HG03097 (cell line): Measurements from ENCODE around the gene CEP57L1.
A peak's percentile ranks its signal among the peaks of the same experiment; 100 is the strongest.

ENCODE experiments used
- ATAC-seq: cut with Tn5 transposase; IDR thresholded peaks from one replicate; pipeline ENCODE4 v1.9.1; 2021; ENCODE audit not compliant: unreplicated experiment, low FRiP score

CEP57L1 gene

DNA sequence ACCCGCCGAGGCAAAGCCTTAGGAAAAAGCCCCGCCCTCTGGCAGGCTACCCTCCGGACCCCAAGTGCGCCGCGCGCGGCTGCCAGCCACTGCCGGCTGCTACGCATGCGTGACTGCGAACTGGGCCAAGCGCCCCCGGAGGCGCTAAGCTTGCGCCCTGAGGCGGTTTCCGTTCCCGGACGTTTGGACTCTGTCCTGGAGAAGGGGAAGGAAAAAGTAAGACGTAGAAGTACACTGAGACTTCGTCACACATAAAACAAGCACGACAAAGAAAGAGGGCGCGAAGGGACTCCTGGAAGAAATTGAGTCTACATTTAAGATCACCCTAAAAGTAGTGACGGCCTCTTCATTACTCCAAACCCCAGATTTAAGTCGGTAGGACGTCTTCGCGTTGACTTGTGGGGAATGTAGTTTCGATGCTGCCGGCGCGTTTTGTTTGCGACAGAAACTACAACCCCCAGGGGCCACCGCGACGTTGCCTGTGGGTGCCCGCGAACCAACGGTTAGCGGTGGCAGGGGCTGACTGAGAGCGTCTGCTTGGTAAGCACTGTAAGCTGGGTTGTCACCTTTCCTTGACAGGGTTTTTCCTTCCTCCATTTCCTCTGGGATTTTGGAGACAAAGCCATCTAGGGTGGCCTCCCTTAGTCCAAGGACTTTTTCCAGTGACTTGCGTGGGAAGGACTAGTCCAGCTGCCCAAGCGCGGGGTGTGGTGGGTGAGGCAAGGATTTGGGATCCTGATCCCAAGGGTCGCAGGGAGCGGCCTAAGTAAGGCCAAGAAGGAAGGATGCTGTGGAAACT, at the start of gene CEP57L1:
CEP57L1 (plus strand) TSS at position 472 of the 799 bp plus-strand sequence. CDS start 49,715 bp downstream, outside the sequence.
- peak; percentile 71 for ATAC-seq

DNA sequence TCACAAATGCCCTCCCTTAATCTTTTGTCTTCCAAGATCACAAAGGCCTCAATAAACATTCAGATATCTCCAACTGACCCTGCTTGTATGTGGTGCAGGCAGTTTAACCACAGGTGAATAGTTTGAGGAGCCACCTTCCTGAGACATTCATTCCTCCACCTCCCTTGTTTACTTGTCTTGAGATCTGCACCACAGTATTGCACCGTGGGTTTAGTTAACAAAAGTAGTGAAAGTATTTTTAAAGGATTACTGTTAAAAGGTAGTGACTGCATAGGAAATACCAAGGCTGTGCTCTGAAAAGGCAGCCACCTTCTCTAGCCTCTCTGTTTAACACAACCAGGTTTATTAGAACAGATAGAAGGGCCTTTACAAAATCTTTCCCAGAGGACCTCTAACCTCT, 47.1 kb upstream of the CEP57L1 start:
- no peak for ATAC-seq

DNA sequence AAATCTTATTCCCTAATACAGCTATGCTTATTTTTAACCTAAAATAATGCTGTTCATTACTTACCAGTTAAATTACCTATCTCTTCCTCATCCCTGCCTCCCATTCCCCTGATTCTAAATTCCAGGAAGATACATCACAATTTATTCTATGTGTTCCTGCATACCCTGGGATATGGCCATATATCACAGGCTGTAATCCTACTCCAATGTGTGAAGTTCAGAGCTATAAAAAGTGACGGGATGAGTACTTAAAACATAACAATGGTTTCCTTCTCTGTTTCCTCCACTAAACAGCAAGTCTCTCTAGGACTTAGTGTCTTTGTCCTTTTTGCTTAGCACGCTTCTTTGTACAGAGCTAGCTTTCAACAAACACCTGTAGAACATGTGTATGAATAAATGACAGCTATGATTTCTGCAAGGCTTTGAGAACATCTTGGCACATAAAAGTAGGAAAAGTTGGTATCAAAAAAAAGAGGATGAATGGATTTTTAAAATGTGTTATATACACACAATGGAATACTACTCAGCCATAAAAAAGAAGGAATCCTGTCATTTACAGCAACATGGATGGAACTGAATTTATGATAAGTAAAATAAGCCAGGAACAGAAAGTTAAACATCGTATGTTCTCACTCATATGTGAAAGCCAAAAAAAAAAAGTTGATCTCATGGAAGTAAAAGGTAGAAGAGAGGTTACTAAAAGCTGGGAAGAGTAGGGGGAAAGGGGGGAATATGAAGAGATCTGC, 46.5 kb upstream of the CEP57L1 start:
- ATAC-seq: no peak

DNA sequence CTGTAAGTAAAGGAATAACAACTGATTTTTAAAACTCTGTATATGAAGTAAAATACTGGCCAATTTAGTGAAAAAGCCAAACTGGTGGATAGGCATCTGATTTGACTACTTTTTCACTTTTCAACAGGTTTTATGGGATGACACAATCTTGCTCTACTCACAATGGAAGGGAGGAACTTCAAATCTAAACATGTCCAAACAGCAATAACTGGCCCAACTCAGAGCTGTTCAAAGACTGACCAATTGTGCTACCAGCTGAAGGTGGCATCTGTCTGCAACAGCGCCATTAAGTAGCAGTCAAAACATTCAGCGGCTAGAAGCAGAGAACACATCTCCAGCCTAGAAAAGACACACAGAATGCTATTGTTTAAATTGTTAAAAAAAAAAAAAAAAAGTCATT, 45.3 kb upstream of the CEP57L1 start:
- ATAC-seq: no peak

DNA sequence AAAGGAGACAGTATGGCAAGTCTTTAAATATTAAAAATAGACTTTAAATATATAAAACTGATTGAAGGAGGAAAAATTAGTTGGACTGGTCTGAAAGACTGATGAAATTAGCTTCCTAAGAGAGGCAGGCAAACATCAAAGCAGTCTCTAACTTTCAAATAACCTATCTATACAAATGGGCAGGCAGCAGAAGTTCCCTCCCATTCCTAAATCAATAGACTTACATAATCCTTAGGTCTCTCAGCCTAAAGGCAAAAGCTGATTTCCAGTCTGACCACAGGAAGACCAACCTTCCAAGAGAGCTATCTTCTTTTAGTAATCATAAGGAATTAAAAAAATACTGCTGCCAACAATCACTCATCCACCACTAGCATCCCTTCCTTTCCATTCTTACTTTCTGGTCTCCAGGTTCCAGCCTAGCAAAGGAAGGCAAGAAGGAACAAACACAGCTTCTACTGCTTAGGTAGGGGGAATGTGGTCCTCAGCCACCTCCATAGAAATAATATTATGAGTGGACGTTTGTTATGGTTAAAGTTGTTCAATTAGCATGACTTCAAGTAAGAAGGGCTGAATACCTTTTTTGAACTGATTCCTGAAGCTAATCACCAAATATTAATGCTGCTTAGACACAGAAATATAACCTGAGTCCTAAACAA, 44.7 kb upstream of the CEP57L1 start:
- ATAC-seq: no peak

DNA sequence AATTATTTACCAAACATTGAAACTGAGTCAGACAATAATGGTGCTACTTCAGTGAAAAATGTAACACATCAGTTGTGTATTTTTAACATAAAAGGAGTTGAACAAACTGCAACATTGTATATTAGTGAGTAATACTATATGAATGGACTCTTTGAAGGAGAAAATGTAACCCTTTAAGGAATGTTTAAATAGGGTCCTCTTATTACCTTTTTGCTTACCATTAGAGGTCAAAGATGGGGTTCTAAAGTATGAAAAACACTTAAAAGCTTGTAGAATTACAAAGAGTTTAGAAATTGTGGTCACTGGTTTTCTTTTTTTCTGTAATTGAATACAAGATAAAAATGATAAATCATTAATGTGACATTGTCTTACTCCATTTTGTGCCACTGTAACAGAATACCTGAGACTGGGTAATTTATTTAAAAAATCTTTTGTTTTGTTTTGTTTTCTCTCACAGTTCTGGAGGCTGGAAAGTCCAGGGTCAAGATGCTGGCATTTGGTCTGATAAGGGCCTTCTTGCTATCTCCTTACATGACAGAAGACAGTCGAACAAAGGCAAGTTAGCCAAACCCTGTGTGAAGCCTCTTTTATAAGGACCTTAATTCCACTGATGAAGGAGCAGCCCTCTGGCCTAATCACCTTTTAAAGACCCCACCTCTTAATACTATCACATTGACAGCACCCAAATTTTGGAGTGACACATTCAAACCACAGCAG, 43.8 kb upstream of the CEP57L1 start:
- no peak for ATAC-seq

DNA sequence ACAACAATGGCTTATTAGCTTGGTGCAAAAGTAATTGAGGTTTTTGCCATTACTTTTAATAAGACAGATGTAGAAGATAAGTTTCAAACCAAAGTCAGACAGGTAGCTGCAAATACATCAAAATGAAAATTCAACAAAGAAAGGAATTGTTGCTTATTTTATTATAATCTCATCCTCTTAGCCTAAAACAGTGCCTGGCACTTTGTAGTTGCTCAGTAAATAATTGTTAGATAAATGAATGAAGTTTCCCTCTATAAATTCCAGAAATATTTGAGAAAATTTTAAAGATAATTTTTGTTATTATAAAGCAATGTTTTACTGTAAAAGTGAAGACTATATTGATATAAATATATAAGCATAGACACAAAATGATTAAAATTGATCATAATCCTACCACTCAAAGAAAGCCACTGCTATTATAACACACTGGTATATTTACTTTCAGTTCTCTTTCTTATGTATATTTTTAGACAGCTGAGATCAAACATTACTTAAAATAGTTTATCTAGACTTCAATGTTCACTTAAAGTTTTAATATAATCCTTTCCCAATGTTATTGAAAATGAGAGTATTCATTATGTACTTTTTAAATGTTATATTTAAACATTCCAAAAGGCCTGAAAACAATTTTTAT, 43.2 kb upstream of the CEP57L1 start:
- ATAC-seq: no peak

DNA sequence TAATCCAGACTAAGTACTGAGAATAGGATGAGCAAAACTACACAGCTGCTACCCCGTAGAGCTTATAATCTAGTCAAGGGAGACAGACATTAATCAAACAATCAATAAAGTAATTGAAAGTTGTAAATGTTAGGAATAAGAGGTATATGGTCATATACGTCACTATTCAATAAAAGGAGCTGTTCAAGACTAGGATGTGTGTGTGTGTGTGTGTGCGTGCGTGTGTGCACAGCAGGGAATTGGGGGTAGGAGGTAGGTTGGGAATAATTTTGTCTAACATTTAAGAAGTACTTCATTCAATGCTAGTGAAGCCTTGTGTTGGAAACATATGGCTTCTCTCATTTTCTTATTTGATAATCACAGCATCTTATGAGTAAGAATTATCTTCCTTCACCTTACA, 42.5 kb upstream of the CEP57L1 start:
- ATAC-seq: no peak

DNA sequence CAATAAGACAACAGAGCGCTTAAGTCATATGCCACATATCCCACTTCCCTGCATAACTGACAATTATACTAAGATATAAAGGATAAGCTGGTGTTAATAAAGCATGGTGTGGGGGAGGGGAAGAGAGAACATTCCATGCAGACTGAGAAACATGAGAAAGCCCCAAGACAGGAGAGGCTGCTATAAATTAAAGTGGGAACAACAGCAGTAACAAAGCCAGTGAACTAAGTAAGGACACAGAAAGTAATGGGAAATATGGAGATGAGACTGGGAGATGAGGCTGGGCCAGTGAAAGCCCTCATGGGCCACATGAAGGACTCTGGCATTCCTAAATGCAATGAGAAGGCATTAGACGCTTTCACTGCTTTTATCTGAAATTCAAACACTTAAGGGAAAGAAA, 42.0 kb upstream of the CEP57L1 start:
- ATAC-seq: no peak

DNA sequence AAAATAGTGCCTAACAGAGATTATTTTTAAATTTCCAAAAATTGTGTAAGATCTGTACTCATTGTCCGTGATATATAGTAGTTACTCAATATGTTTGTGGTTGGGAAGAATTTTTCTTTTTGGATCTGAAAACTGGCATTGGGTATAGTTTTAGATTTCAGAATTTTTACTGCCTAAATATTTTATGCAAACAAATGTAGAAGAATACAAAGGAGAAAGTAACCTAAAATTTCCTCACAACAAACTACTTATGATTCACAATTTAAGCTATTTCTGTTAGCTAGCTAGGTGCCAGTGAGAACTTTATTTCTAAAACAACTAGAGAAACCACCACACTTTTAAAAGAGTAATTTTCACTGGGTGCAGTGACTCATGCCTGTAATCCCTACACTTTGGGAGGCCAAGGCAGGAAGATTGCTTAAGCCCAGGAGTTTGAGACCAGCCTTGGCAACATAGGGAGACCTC, 39.5 kb upstream of the CEP57L1 start:
- ATAC-seq: no peak

DNA sequence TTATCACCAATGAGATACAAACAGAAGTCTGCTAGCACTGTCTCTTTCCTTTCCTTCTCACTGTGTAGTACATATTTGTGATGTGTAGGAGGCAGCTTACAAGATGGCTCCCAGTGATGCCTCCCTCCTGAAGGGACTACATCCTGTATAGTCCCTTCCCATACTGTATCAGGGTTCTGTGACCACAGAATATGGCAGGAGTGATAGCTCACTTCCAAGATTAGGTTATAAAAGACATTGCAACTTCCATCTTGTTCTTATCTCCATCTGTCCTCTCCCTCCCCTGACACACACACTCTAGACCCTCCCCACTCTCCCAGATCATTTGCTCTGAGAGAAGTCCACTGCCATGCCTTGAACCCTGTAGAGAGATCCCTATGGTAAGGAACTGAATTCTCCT, 38.6 kb upstream of the CEP57L1 start:
- ATAC-seq: no peak

DNA sequence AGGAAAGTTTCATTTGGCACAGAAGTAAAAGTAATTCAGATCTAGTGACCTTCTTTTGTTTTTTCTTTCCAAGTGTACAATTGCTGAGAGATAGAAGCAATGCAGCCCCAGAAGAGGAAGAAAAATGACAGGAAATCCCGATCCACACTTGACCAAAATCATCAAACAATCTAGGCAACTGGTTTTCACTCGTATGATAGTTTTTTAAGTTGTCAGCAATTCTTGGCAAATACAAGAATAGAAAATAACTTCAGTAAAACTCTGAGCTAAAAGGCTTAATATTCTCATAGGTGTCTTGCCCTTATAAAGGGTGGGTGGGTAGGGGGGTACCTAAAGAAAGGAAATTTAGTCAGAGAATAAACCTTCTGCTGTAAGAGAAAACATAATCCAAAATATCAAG, 36.7 kb upstream of the CEP57L1 start:
- no peak for ATAC-seq

DNA sequence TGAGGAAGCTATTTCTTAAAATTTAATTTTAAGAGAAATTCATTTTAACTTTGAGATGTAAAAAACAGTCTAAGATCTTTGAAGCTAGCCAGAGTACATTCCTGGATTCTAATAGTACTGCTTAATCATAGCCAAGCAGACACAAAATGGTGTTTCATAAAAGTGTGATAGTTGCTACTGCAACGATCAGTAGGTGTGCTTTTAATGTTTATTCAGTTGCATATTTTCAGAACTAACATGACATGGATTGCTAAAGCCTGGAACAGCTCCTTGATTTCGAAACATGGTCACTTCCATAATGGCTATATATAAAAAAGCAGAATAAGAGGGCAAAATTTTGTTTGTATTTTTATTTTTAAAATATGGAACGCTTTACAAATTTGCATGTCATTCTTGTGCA, 36.2 kb upstream of the CEP57L1 start:
- no peak for ATAC-seq

DNA sequence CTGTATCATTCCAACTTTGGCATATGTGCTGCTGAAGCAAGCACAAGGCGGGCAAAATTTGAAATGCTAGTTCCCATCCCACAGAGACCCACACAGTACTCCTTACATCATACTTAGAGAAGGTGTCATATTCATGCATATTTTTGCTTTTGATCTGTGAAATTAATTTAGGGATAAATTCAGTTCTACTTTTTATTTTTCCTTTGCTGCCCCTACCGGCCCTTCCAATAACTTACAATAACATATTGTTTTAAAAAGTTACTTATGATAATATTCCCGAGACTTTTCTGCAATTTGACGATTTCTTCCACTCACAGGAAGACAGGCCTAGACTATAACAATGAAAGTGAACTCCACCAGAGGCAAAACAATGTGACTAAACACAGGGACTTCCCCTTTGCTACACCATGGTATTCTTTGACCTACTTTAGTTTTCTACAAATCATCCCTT, 35.7 kb upstream of the CEP57L1 start:
- no peak for ATAC-seq

DNA sequence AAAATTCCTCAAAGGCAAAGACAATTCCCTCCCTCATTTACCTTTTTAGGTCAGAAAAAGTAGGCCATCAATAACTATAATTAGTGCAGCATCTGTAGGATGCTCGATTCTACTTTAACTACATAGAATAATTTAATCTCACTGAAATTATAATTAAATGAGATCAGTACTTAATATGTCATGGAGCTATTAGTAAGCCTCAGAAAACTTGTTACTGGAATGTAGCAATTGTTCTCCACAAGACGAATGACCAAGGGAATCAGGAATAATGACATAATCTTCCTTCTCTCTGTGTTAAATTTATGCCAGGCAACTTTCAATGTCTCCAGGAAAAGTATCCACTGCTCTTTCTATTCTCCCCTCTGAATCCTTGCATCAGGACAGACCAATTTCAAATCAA, 34.7 kb upstream of the CEP57L1 start:
- ATAC-seq: no peak

DNA sequence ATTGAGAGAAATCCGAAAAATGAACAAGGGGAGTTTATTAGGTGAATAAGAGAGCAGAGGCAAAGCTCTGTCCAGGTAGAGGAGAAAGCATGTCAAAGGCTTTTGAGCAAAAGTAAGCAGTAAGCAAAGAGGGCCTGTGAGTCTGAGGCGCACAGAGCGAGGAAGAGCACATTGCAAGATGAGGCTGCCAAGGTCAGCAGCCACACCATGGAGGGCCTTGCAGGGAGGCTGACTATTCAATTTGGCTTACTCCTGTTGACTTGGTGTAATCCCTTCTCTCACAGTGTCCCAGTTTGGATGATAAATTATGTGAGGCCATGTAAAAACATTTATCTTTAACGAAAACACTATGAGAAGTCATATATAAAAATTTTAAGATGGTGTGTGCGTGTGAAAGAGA, 33.1 kb upstream of the CEP57L1 start:
- no peak for ATAC-seq

DNA sequence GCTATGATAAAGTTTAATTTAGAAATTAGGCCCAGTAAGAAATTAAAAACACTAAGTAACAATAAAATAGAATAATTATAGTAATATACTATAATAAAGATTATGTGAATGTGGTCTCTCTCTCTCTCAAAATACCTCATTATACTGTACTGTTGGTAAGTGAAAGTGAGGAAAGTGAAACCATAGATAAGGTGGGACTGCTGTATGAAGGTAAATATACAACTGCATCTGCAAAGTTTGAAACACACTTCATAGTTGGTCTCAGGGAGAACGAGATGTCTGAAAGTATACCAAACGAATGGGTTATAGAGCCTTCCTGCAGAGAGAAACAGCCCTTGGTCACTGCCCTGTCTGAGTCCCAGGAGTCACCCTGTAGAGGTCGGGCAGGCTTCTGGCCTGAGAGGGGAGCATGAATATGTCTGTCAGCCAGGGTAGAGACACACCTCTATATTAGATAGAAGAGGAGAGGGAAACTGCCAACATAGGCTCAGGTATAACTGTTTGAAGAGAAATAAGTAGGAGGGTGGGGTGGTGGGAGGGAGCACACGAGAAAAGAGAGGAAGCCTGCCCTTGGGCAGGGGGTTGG, 32.4 kb upstream of the CEP57L1 start:
- ATAC-seq: no peak

DNA sequence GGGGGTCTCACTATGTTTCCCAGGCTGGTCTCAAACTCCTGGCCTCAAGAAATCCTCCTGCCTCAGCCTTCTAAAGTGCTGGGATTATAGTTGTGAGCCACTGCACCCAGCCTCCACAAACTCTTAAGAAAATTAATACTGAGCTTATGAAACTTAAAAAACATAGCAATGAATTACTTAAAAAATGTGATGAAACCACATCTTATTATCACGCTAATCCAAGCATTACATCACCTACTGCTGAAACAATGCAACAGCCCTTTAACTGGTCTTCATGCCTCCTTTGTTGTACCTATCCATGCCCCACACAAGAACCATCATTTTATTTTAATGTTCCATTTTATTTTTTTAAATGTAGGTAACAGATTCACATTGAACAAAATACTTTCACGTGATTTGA, 25.6 kb upstream of the CEP57L1 start:
- no peak for ATAC-seq

DNA sequence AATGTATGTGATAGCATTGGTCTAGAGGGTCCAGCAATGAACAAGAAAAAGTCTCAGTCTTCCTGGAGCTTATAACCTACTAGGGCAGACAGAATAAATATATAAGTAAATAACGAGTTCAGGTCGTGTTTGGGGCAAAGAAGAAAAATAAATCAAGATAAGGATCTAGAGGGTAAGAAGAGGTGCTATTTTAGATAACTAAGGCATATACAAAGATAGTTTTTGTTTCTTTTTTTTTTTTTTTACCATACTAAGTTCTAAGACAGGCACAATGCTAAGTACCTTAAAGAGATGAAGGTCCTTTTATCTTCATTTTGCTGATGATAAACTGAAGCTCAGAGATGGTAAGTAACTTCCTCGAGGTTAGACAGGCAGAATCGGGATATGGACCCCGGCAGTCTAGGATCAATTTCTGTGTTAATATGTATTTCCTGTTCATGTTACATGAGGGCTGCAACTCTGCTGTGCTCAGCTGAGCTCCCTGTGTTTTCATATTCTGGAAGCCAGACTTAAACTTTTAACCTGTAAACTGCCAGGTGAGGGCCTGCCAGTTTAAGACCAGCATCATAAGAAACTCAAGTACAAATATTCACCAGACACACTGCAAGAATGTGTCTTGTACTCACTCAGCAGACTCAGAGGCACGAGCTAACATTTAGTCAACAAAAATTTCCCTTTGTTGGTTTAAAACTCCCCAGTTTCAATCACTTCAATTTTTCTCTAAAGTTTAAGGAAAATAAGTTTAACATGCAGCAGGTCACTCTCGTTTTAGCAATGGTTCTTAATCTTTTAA, 24.0 kb upstream of the CEP57L1 start:
- ATAC-seq: no peak
